ENCODE data around the gene CFTR. TPM values are rescaled to one million over a fixed set of nuclear protein-coding genes. Genes with fewer than 3 reads are reported as not detected.

The CFTR gene
- total RNA-seq, 1 experiment from 2014 or later = 1.2 TPM

DNA sequence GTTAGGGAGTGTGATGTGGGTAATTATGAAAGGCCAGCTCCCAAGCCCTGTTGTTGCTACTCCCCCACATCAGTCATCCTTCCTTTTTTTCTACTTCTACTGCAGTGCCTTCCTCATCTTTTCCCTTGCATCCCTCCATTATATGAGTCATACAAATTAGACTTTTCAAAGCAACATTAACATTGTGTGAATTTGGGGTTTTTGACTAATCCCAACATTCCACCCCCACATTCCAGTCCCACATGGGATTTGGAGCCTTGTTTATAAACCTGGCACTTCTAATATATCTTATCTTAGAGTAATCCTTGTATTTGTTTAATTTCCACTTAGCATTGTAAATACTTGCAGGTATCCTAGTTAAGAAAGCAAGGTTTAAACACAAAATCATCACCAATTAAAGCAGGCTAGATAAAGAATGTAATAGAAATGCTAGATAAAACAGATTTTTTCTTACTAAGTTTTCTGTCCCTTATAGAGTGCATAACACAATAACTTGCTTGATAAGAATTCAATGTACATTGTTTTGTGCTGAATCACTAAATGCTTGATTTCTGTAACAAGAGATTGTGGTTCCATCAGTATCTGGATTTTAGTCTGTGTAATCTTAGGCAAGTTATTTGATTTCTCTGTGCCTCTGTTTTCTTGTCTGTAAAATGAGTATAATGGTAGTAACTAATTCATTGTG lies 165.8 kb downstream of the CFTR start:
- no peak overlapping the region for H4K5ac ChIP-seq (ENCODE audit: insufficient read length, low read depth, low read length)
- H3K27ac ChIP-seq (ENCODE audit: insufficient read length, low read depth, low read length) = no peak overlapping the region
- H4K20me1 ChIP-seq (ENCODE audit: control insufficient read depth, insufficient read depth, insufficient read length) = no peaks in the 10 kb centered on the region
- H3K18ac ChIP-seq (ENCODE audit: insufficient read length, low read depth, low read length) = no peak overlapping the region
- no peaks in the 10 kb centered on the region for H3K79me1 ChIP-seq (ENCODE audit: insufficient read depth, low read depth, low read length, poor library complexity, severe bottlenecking)
- H3K36me3 Mint-ChIP-seq (ENCODE audit: insufficient read depth in 1 of 3, low read depth in 3 of 3) = peaks cover 0 to 7% (median 4%) of the 10 kb centered on the region in 3 experiments; a peak in 5 of 7 replicates
- H4K91ac ChIP-seq (ENCODE audit: insufficient read length, low read depth, low read length) = no peak overlapping the region
- no peak for DNase-seq
- no peak overlapping the region for H2BK120ac ChIP-seq (ENCODE audit: low read depth, low read length, poor library complexity, severe bottlenecking)
- no peaks in the 10 kb centered on the region for H3K27me3 Mint-ChIP-seq (ENCODE audit: low read depth)
- no peak overlapping the region for H3K9ac ChIP-seq (ENCODE audit: extremely low read depth, insufficient read length, low read length)
- H2BK12ac ChIP-seq (ENCODE audit: insufficient read length, low read depth, low read length) = no peak overlapping the region
- no peak overlapping the region for H3K14ac ChIP-seq (ENCODE audit: insufficient read depth, low read length)
- no peaks in the 10 kb centered on the region for H3K79me2 ChIP-seq (ENCODE audit: insufficient read depth, low read length)
- no peaks in the 10 kb centered on the region for H3K9me3 Mint-ChIP-seq
- no peak overlapping the region for H3K4ac ChIP-seq (ENCODE audit: low read depth, low read length)
- no peak overlapping the region for H3K56ac ChIP-seq (ENCODE audit: insufficient read length, low read depth, low read length)
- H3K27ac Mint-ChIP-seq = no peak overlapping the region
- H3T11ph ChIP-seq (ENCODE audit: low read length) = no peak overlapping the region
- H3K4me2 ChIP-seq (ENCODE audit: insufficient read depth, insufficient read length, low read length) = no peak overlapping the region
- H2BK20ac ChIP-seq (ENCODE audit: low read depth, low read length, poor library complexity, severe bottlenecking) = no peak overlapping the region
- H2BK15ac ChIP-seq (ENCODE audit: low read depth, low read length) = no peak overlapping the region
- no peaks in the 10 kb centered on the region; the same call in 1 of the 2 replicates for H3K27me3 ChIP-seq (ENCODE audit: insufficient read depth, low read length)
- no peak overlapping the region for H4K8ac ChIP-seq (replicated peaks; ENCODE audit: insufficient read length, low read depth, low read length)
- no peaks in the 10 kb centered on the region for H3K9me3 ChIP-seq (ENCODE audit: control insufficient read depth, low read depth, low read length)
- TF ChIP-seq, protein P1, sequence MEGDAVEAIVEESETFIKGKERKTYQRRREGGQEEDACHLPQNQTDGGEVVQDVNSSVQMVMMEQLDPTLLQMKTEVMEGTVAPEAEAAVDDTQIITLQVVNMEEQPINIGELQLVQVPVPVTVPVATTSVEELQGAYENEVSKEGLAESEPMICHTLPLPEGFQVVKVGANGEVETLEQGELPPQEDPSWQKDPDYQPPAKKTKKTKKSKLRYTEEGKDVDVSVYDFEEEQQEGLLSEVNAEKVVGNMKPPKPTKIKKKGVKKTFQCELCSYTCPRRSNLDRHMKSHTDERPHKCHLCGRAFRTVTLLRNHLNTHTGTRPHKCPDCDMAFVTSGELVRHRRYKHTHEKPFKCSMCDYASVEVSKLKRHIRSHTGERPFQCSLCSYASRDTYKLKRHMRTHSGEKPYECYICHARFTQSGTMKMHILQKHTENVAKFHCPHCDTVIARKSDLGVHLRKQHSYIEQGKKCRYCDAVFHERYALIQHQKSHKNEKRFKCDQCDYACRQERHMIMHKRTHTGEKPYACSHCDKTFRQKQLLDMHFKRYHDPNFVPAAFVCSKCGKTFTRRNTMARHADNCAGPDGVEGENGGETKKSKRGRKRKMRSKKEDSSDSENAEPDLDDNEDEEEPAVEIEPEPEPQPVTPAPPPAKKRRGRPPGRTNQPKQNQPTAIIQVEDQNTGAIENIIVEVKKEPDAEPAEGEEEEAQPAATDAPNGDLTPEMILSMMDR (conservative IDR thresholded peaks at IDR 0.05) = no peak
- peaks cover 9 to 10% of the 10 kb centered on the region in 2 experiments for H3K4me1 Mint-ChIP-seq
- H2AFZ ChIP-seq (ENCODE audit: low read length) = no peak overlapping the region
- H3K23me2 ChIP-seq (ENCODE audit: insufficient read length, low read depth, low read length, poor library complexity, severe bottlenecking) = no peaks in the 10 kb centered on the region
- no peaks in the 10 kb centered on the region for H3K4me1 ChIP-seq (ENCODE audit: insufficient read depth, low read length)
- no peak overlapping the region for H2AK5ac ChIP-seq (ENCODE audit: insufficient read length, low read length)
- H3K23ac ChIP-seq (ENCODE audit: insufficient read length, low read depth, low read length) = no peak overlapping the region
- no peak overlapping the region for H2BK5ac ChIP-seq (ENCODE audit: insufficient read length, low read length)
- no peak overlapping the region for H3K4me3 Mint-ChIP-seq
